Panc1 (cell line): ENCODE data around the gene THSD8. TPM values are rescaled to one million over a fixed set of nuclear protein-coding genes. Genes with fewer than 3 reads are reported as not detected.

Experiments used
- ATAC-seq: fragments of 200-7000 bp; cut with Tn5 transposase; 2 replicates; pipeline ENCODE4 v1.9.1; 2020; ENCODE audit warnings: mild to moderate bottlenecking, moderate library complexity
- BruUV-seq: library from RNA; stranded (reverse); fragments of 400-500 nt; replicated peaks from 2 replicates; lab custom pipeline; 2021; lab: Mats Ljungman, UMichigan
- CTCF ChIA-PET: fragments of 300-600 bp; sonication (Branson Sonifier 250); formaldehyde crosslinking; loops from one replicate; lab custom pipeline; 2022; ENCODE audit warnings: antibody characterized with exemption; lab: Charles Lee
- POLR2A ChIA-PET: fragments of 300-600 bp; sonication (Branson Sonifier 250); formaldehyde crosslinking; loops from one replicate; lab custom pipeline; 2022; ENCODE audit warnings: antibody characterized with exemption; lab: Charles Lee
- DNase-seq: peaks from one replicate; pipeline ENCODE4 v3.0.0-alpha.2; 2010; ENCODE audit warnings: low read depth, low spot score
- H3K27ac ChIP-seq: 2 replicates; pipeline ENCODE4 v1.5.1; 2011; ENCODE audit warnings: mild to moderate bottlenecking, low read length, inconsistent platforms
- H3K27me3 ChIP-seq: fragments of 200-500 bp; sonication (Bioruptor generic); 2 replicates; pipeline ENCODE4 v1.6.0; 2014; ENCODE audit warnings: low read length, inconsistent platforms; ENCODE audit not compliant: control insufficient read depth, insufficient read depth
- H3K36me3 ChIP-seq: fragments of 200-500 bp; sonication (Bioruptor generic); 2 replicates; pipeline ENCODE4 v1.5.1; 2014; ENCODE audit warnings: inconsistent platforms, mild to moderate bottlenecking, low read length, moderate library complexity; ENCODE audit not compliant: control insufficient read depth, insufficient read depth
- H3K4me1 ChIP-seq: 2 replicates; pipeline ENCODE4 v1.5.1; 2011; ENCODE audit warnings: inconsistent platforms, mild to moderate bottlenecking, low read length, moderate library complexity; ENCODE audit not compliant: control insufficient read depth, insufficient read depth
- H3K4me3 ChIP-seq, 2 experiments: 2 replicates each; pipeline ENCODE4 v1.5.1; 2011 to 2012; ENCODE audit warnings: low read depth in 2 of 2, low read length in 2 of 2, mild to moderate bottlenecking in 2 of 2, inconsistent platforms in 1 of 2, moderate library complexity in 1 of 2
- H3K9me3 ChIP-seq: fragments of 200-500 bp; sonication (Bioruptor generic); 2 replicates; pipeline ENCODE4 v1.5.1; 2014; ENCODE audit warnings: low read depth, mild to moderate bottlenecking, inconsistent platforms, low read length, moderate library complexity; ENCODE audit not compliant: control insufficient read depth, insufficient read depth
- CTCF ChIP-seq: fragments of 450-650 bp; IDR thresholded peaks from 2 replicates; pipeline ENCODE4 v1.5.1; 2017; ENCODE audit warnings: mild to moderate bottlenecking
- POLR2AphosphoS5 ChIP-seq: IDR thresholded peaks from 2 replicates; pipeline ENCODE4 v1.6.1; 2012; ENCODE audit warnings: mild to moderate bottlenecking, low read depth, low read length, moderate library complexity
- REST ChIP-seq, 2 experiments: IDR thresholded peaks; 2 replicates each; pipeline ENCODE4 v1.6.1; 2011 to 2012; ENCODE audit warnings: low read depth in 2 of 2, control low read depth in 1 of 2, low read length in 1 of 2, mild to moderate bottlenecking in 1 of 2, moderate library complexity in 1 of 2; ENCODE audit not compliant: insufficient read depth in 1 of 2
- SIN3A ChIP-seq: IDR thresholded peaks from 2 replicates; pipeline ENCODE4 v1.6.1; 2012; ENCODE audit warnings: low read depth, mild to moderate bottlenecking, low read length, moderate library complexity, borderline replicate concordance; ENCODE audit not compliant: insufficient read depth
- TCF7L2 ChIP-seq: IDR thresholded peaks from 2 replicates; pipeline ENCODE4 v1.6.1; 2011; ENCODE audit warnings: mild to moderate bottlenecking, low read depth, low read length, inconsistent platforms
- in situ Hi-C: cut with HindIII; loops from 2 replicates; pipeline ENCODE4 v1.10.0; 2016; ENCODE audit warnings: low sequenced_read_pairs, low pct_unique_long_range_greater_than_20kb
- intact Hi-C: fragments of 100-400 bp; cut with micrococcal nuclease; formaldehyde crosslinking; loops from one replicate; pipeline ENCODE4 v1.10.0; 2022; ENCODE audit not compliant: unreplicated experiment
- total RNA-seq: library from RNA; stranded (reverse); gene quantifications from one replicate; pipeline ENCODE4 v1.2.1, GENCODE V29; 2021; ENCODE audit not compliant: unreplicated experiment

Gene THSD8
- total RNA-seq, 1 experiment from 2014 or later: 24.8 TPM

GRCh38 chr19:12838886-12839756, 37.3 kb downstream of the THSD8 start:
- ATAC-seq: no peak
- TF ChIP-seq POLR2AphosphoS5: no peak
- TF ChIP-seq REST (IDR thresholded peaks at IDR 0.05; ENCODE audit: insufficient read depth in 1 of 2, low read depth in 2 of 2, low read length in 1 of 2): no peak
- no peak for TF ChIP-seq SIN3A
- no peak for TF ChIP-seq TCF7L2
- no peak for TF ChIP-seq CTCF
- Histone ChIP-seq H3K4me3 (peak overlapping the region; percentile 47 to 50), H3K9me3 (no peaks in the 10 kb centered on the region), H3K36me3 (no peaks in the 10 kb centered on the region; the same call in 1 of the 2 replicates), H3K27me3 (no peaks in the 10 kb centered on the region), H3K4me1 (peaks cover 4% of the 10 kb centered on the region), H3K27ac (no peak overlapping the region)
- BruUV-seq: no TSS peak
- ChIA-PET POLR2A (no interaction called here), CTCF (no interaction called here)
- no peak for DNase-seq
- in situ Hi-C loops: no loop called here
- intact Hi-C loops: no loop called here

GRCh38 chr19:12840091-12841079, 38.5 kb downstream of the THSD8 start:
- Histone ChIP-seq H3K27me3 (no peaks in the 10 kb centered on the region), H3K4me3 (no peak overlapping the region), H3K9me3 (no peaks in the 10 kb centered on the region), H3K4me1 (peaks cover 4% of the 10 kb centered on the region; the same call in 1 of the 2 replicates), H3K36me3 (no peaks in the 10 kb centered on the region; the same call in 1 of the 2 replicates), H3K27ac (no peak overlapping the region)
- TF ChIP-seq CTCF (no peak), SIN3A (no peak), POLR2AphosphoS5 (no peak), REST (IDR thresholded peaks at IDR 0.05; ENCODE audit: insufficient read depth in 1 of 2, low read depth in 2 of 2, low read length in 1 of 2) (no peak), TCF7L2 (no peak)
- intact Hi-C loops (no loop called here), in situ Hi-C loops (no loop called here)
- DNase-seq: no peak
- POLR2A ChIA-PET: no interaction called here
- CTCF ChIA-PET: no interaction called here
- BruUV-seq: no TSS peak
- ATAC-seq: peak; percentile 23
